ENCODE data around the gene OMA1. TPM values are rescaled to one million over a fixed set of nuclear protein-coding genes. Genes with fewer than 3 reads are reported as not detected.
"Not testable (repeated sequence)": the region's sequence is repeated elsewhere in the genome, so short reads cannot be mapped to it uniquely, and the experiment has no call there.

The OMA1 gene
- total RNA-seq, 4 donors from 2014 or later: 17.9 to 31.5 (median 27.8) TPM

DNA sequence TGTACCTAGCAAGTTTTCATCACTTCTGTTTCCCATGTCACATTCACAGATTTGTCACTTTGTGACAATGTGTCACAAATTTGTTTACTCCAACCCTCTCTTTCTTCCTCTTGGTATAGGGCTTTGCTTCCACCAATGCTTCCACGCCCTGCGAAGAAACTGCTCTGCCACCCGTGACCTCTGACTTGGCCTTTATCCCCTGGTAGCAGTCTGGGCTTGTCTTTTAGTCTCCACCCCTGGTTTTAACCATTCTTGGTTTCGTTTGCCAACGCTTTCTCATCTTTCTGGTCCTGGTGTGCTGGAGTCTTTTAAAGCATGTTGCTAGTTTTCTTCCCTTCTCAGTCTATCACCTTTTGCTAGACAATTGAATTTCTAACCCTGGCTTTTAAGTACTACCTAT, 22.4 kb upstream of the OMA1 start:
- WGBS: 41% methylated on average over 5 of the region's 5 CpGs
- Histone ChIP-seq H3K4me3 (no peak overlapping the region), H3K27ac (no peak overlapping the region), H3K9me3 (no peaks in the 10 kb centered on the region), H3K27me3 (no peaks in the 10 kb centered on the region), H3K4me1 (peaks cover 30% of the 10 kb centered on the region), H3K36me3 (no peaks in the 10 kb centered on the region)
- DNase-seq (ENCODE audit: low spot score in 2 of 2): no peak
- no peak for TF ChIP-seq POLR2AphosphoS5 (IDR thresholded peaks at IDR 0.05)

DNA sequence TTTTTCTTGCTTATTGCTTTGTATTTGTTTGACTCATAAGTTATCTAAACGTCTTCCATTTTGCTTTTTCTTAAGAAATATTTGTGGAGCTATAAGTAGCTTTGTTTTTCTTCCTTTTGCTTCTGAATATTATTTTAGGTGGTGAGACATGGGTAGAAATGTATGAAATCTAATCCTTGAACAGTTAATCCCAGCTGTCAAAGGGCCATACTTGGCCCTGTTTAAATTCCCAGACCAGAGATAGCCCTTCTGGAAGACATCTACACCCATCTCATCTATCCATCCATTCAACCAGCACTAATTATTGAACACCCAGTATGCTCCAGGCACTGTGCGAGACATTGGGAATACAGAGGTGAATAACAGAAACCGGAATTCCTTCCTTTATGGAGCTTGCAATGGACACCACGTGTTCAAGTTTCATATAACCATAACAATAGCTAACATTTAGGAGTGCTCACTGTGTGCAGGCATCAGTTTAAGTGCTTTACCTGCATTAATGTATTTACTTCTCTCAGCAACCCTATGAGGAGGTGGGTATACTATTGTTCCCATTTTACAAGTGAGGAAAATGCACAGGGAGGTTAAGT, 21.8 kb upstream of the OMA1 start:
- Histone ChIP-seq H3K27me3 (no peaks in the 10 kb centered on the region), H3K27ac (no peak overlapping the region), H3K36me3 (no peaks in the 10 kb centered on the region), H3K4me1 (peaks cover 26% of the 10 kb centered on the region), H3K4me3 (no peak overlapping the region), H3K9me3 (no peaks in the 10 kb centered on the region)
- TF ChIP-seq, protein P1, sequence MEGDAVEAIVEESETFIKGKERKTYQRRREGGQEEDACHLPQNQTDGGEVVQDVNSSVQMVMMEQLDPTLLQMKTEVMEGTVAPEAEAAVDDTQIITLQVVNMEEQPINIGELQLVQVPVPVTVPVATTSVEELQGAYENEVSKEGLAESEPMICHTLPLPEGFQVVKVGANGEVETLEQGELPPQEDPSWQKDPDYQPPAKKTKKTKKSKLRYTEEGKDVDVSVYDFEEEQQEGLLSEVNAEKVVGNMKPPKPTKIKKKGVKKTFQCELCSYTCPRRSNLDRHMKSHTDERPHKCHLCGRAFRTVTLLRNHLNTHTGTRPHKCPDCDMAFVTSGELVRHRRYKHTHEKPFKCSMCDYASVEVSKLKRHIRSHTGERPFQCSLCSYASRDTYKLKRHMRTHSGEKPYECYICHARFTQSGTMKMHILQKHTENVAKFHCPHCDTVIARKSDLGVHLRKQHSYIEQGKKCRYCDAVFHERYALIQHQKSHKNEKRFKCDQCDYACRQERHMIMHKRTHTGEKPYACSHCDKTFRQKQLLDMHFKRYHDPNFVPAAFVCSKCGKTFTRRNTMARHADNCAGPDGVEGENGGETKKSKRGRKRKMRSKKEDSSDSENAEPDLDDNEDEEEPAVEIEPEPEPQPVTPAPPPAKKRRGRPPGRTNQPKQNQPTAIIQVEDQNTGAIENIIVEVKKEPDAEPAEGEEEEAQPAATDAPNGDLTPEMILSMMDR (IDR thresholded peaks at IDR 0.05): no peak
- TF ChIP-seq POLR2AphosphoS5 (IDR thresholded peaks at IDR 0.05): no peak
- no peak for TF ChIP-seq EP300 (IDR thresholded peaks at IDR 0.05)
- no peak for TF ChIP-seq POLR2A (IDR thresholded peaks at IDR 0.05)
- 62% methylated on average over 4 of the region's 4 CpGs for WGBS
- DNase-seq (ENCODE audit: low spot score in 2 of 2): no peak

DNA sequence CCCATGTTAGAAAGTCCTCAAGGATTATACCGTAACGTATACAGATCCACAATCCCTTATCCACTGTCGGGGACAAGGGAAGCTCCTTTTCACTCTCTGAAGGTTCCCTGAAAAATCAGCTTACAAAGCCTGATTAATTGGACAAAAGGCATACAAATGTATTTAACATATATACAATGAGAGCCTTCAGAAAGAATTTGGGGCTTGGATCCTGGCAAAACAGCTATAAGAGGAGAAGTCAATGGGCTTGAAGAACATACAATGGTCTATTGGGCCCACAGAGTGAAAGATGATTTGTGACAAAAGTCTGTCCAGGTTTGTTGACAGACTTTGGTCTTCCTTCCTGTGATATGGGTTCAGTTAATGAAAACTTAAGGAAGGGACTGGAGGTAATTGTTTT, 19.8 kb upstream of the OMA1 start:
- no peak overlapping the region for H3K4me3 ChIP-seq
- peaks cover 6% of the 10 kb centered on the region for H3K4me1 ChIP-seq
- no peaks in the 10 kb centered on the region for H3K9me3 ChIP-seq
- no peaks in the 10 kb centered on the region for H3K27me3 ChIP-seq
- no peak overlapping the region for H3K27ac ChIP-seq
- TF ChIP-seq, protein P1 (IDR thresholded peaks at IDR 0.05): no peak
- TF ChIP-seq POLR2AphosphoS5 (IDR thresholded peaks at IDR 0.05) (no peak), EP300 (IDR thresholded peaks at IDR 0.05) (no peak), POLR2A (IDR thresholded peaks at IDR 0.05) (no peak)
- no peaks in the 10 kb centered on the region for H3K36me3 ChIP-seq
- 92% methylated on average over 3 of the region's 3 CpGs for WGBS
- no peak for DNase-seq (ENCODE audit: low spot score in 2 of 2)

DNA sequence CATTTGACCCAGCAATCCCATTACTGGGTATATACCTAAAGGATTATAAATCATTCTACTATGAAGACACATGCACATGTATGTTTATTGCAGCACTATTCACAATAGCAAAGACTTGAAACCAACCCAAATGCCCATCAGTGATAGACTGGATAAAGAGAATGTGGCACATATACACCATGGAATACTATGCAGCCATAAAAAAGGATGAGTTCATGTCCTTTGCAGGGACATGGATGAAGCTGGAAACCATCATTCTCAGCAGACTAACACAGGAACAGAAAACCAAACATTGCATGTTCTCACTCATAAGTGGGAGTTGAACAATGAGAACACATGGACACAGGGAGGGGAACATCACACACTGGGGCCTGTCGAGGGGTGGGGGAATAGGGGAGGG, 17.2 kb upstream of the OMA1 start:
- WGBS: 100% methylated on average over 1 of the region's 1 CpG
- H3K27ac ChIP-seq: not testable (repeated sequence)

DNA sequence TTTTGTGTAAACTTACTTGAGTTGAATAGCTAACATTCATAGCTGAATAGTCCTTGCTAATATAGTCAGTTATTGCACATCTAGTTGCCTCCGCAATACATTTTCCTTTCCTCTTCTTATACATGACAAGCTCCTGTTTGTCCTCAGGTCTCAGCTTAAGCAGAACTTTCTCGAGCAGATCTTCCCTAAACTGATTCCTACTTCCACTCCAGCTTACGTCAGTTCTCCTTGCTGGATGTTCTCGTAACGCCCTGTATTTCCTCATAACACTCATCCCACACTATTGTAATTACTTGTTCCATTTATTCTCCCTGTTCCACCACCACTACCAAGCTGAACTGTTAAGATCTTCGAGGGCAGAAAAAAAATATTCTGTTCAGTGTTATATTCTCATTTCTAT, 15.1 kb upstream of the OMA1 start:
- no peak for DNase-seq (ENCODE audit: low spot score in 2 of 2)
- 79% methylated on average over 6 of the region's 6 CpGs for WGBS
- no peaks in the 10 kb centered on the region for H3K4me1 ChIP-seq
- TF ChIP-seq POLR2AphosphoS5 (IDR thresholded peaks at IDR 0.05): no peak
- no peak for TF ChIP-seq POLR2A (IDR thresholded peaks at IDR 0.05)
- no peak for TF ChIP-seq EP300 (IDR thresholded peaks at IDR 0.05)
- TF ChIP-seq, protein P1 (IDR thresholded peaks at IDR 0.05): no peak
- H3K27ac ChIP-seq: no peak overlapping the region
- peaks cover 6% of the 10 kb centered on the region for H3K9me3 ChIP-seq
- H3K27me3 ChIP-seq: no peaks in the 10 kb centered on the region
- no peaks in the 10 kb centered on the region for H3K36me3 ChIP-seq
- H3K4me3 ChIP-seq: no peak overlapping the region

More for the DNA sequence above, 17.2 kb upstream of the OMA1 start:
- H3K9me3 ChIP-seq; DNase-seq (ENCODE audit: low spot score in 2 of 2); H3K4me1 ChIP-seq; H3K27me3 ChIP-seq; H3K4me3 ChIP-seq; H3K36me3 ChIP-seq: not testable (repeated sequence)

DNA sequence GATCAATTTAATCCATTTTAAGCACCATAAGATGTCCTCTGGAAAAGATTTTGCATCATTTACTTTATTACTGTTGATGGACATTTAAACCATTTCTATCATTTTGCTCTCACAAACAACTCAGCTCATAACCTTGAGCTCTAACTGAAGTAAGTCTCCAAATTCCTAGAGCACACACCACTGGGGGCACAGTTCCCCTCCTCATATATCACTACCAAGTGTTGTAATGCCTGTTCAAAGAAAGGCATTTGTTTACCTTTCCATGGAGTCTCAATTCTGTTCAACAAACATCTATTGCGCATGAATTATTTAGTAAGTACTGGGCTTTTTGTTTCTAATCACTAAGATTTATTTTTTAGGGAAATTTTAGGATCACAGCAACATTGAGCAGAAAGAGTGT, 8.9 kb upstream of the OMA1 start:
- Histone ChIP-seq H3K36me3 (no peaks in the 10 kb centered on the region), H3K27me3 (no peaks in the 10 kb centered on the region), H3K9me3 (no peaks in the 10 kb centered on the region), H3K27ac (no peak overlapping the region), H3K4me1 (no peaks in the 10 kb centered on the region), H3K4me3 (no peak overlapping the region)
- 98% methylated on average over 1 of the region's 1 CpG for WGBS
- DNase-seq (ENCODE audit: low spot score in 2 of 2): no peak
- TF ChIP-seq, protein P1 (IDR thresholded peaks at IDR 0.05): no peak
- TF ChIP-seq POLR2AphosphoS5 (IDR thresholded peaks at IDR 0.05) (no peak), EP300 (IDR thresholded peaks at IDR 0.05) (no peak), POLR2A (IDR thresholded peaks at IDR 0.05) (no peak)
